ENCODE measurements around the gene ASNS. TPM values are rescaled to one million over a fixed set of nuclear protein-coding genes. Genes with fewer than 3 reads are reported as not detected.

ASNS gene
- total RNA-seq, 1 donor from 2014 or later: 25.3 TPM

GRCh38 chr7:97819161-97819560 is 53.0 kb downstream of the ASNS start:
- Histone ChIP-seq H3K4me1 (no peaks in the 10 kb centered on the region), H3K9me3 (no peaks in the 10 kb centered on the region), H3K27ac (no peak overlapping the region), H3K36me3 (no peaks in the 10 kb centered on the region), H3K4me3 (no peak overlapping the region), H3K27me3 (ENCODE audit: low read depth) (no peaks in the 10 kb centered on the region)
- TF ChIP-seq CTCF (IDR thresholded peaks at IDR 0.05): no peak
- intact Hi-C loops (cut with DNase I): no loop called here
- ATAC-seq (no peak), DNase-seq (no peak)

DNA sequence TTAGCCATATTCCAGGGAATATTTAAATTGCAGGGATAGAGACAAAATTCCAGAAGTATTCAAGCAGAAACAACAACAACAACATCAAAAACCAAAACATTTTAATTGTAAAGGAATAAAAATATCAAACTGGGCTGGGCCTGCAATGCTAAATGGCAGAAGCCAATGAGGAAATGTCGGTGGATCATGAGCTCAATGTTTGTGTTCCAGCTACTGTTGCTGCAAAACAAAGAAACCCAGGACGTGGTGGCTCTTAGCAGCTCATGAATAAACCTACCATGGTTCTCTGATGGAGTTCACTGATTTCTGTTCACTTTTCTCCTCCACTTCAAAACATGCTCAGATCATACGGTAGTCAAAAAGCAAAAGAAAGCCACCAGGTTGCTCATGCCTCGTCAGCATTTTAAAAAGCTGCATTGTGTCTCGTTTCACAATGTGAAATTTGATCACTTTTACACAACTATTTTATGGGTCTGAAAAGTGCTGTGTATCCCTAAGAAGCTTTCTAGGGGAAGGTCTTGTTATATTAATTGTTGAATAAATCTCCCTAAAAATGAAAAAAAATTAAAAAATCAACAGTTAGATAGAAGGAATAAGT is 54.0 kb downstream of the ASNS start:
- Histone ChIP-seq H3K27me3 (ENCODE audit: low read depth) (no peaks in the 10 kb centered on the region), H3K36me3 (no peaks in the 10 kb centered on the region), H3K9me3 (no peaks in the 10 kb centered on the region), H3K4me1 (no peaks in the 10 kb centered on the region), H3K27ac (no peak overlapping the region), H3K4me3 (no peak overlapping the region)
- DNase-seq (no peak), ATAC-seq (no peak)
- no peak for TF ChIP-seq CTCF (IDR thresholded peaks at IDR 0.05)
- intact Hi-C loops (cut with DNase I): no loop called here

Other genes with a start within 250 kb of the ASNS start
- gene TAC1, start 140.3 kb downstream of the ASNS start, total RNA-seq: not detected
- not detected for gene OCM2, start 117.8 kb upstream of the ASNS start, total RNA-seq
- gene LMTK2, start 234.5 kb upstream of the ASNS start, total RNA-seq: 24.5 TPM